AG04449 (cell line): ENCODE measurements around the gene ELOVL5.

ENCODE experiments used
- CTCF ChIA-PET: fragments of 350-600 bp; formaldehyde crosslinking; extraction: SDS; loops from one replicate; lab custom pipeline; 2021; ENCODE audit warnings: antibody characterized with exemption; lab: Yijun Ruan, JAX
- POLR2A ChIA-PET: fragments of 400-600, 350-600 bp; formaldehyde crosslinking; extraction: SDS; loops from one replicate; lab custom pipeline; 2020; ENCODE audit warnings: antibody characterized with exemption, inconsistent platforms; lab: Yijun Ruan, JAX
- DNase-seq: peaks from one replicate; pipeline ENCODE4 v3.0.0-alpha.2; 2010; ENCODE audit warnings: low read depth, low spot score
- H3K4me3 ChIP-seq: 2 replicates; pipeline ENCODE4 v1.5.1; 2011; ENCODE audit warnings: low read depth, mild to moderate bottlenecking, control low read depth, low read length
- TF ChIP-seq, protein P1 (sequence below): IDR thresholded peaks from one replicate; pipeline ENCODE4 v1.5.1; 2011; ENCODE audit warnings: mild to moderate bottlenecking, moderate library complexity, low read length, control low read depth, inconsistent platforms; ENCODE audit not compliant: insufficient read depth; ENCODE audit errors: missing control alignments

Gene ELOVL5

DNA sequence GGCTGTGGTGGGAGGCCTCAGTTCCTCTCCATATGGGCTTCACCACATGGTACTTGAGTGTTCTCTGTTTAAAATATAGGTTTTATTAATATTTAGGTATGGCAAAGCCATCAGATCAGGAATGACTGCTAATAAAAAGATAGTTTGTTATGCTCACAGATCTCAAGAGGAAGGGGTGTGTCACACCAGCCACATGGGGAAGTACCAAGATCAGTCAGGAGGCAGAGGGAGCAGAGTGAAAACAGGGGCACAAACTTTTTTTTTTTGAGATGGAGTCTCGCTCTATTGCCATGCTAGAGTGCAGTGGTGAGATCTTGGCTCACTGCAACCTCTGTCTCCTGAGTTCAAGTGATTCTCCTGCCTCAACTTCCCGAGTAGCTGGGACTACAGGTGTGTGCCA is 108.0 kb downstream of the ELOVL5 start:
- no peak overlapping the region for H3K4me3 ChIP-seq
- ChIA-PET CTCF (no interaction called here), POLR2A (no interaction called here)
- TF ChIP-seq, protein P1, sequence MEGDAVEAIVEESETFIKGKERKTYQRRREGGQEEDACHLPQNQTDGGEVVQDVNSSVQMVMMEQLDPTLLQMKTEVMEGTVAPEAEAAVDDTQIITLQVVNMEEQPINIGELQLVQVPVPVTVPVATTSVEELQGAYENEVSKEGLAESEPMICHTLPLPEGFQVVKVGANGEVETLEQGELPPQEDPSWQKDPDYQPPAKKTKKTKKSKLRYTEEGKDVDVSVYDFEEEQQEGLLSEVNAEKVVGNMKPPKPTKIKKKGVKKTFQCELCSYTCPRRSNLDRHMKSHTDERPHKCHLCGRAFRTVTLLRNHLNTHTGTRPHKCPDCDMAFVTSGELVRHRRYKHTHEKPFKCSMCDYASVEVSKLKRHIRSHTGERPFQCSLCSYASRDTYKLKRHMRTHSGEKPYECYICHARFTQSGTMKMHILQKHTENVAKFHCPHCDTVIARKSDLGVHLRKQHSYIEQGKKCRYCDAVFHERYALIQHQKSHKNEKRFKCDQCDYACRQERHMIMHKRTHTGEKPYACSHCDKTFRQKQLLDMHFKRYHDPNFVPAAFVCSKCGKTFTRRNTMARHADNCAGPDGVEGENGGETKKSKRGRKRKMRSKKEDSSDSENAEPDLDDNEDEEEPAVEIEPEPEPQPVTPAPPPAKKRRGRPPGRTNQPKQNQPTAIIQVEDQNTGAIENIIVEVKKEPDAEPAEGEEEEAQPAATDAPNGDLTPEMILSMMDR = no peak
- no peak for DNase-seq

- no peak overlapping the region for H3K4me3 ChIP-seq
- ChIA-PET CTCF (no interaction called here), POLR2A (no interaction called here)
- TF ChIP-seq, protein P1 = no peak
- DNase-seq = no peak
Observed at GRCh38 chr6:53240139-53240538, 108.6 kb downstream of the ELOVL5 start.

- no peak for DNase-seq
- H3K4me3 ChIP-seq = no peak overlapping the region
- TF ChIP-seq, protein P1 = no peak
- ChIA-PET CTCF (no interaction called here), POLR2A (no interaction called here)
Observed at GRCh38 chr6:53239526-53239925, 109.2 kb downstream of the ELOVL5 start.

DNA sequence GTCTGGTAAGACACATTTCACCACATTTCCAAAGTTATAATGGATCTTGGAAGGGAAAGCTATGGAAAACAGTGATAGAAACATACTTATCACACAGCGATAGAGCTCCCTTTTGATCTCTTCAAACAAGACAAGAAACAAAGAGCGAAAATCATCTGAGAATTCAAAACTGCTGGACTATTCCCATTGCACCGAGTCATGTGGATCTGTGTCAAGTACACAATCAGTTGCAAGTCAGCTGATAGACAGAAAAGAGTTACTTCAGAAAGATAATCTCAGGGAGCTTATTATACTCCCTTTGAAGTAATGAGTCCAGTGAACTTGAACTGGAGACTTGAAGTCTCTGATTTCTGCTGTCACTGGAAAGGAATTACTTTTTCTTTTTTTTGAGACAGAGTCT is 110.4 kb downstream of the ELOVL5 start:
- POLR2A ChIA-PET = no interaction called here
- CTCF ChIA-PET = no interaction called here
- TF ChIP-seq, protein P1 = no peak

DNA sequence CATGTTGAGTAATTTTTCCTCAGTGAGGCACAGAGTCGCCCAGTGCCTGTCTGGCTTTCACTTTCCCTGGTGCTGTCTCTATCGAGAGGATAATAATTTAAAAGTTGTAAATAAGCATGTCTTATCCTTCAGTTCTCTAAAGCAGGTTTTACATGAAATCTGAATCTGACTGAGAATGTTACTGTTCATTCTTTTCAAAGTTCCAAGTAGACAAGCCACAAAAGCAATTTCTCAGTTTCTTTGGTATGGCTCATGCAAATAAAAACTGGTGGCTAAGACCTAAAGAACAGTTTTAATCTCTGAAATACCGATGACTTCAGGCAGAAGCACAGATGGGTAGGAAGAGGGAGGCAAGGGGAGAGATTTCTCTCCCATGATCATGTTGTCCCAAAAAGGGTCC is 112.5 kb downstream of the ELOVL5 start:
- no peak for DNase-seq
- POLR2A ChIA-PET = no interaction called here
- no peak overlapping the region for H3K4me3 ChIP-seq
- TF ChIP-seq, protein P1 = no peak
- CTCF ChIA-PET = no interaction called here

More for the DNA sequence above, 110.4 kb downstream of the ELOVL5 start:
- H3K4me3 ChIP-seq = no peak overlapping the region
- no peak for DNase-seq

GRCh38 chr6:53235508-53235907 is 113.2 kb downstream of the ELOVL5 start:
- POLR2A ChIA-PET = no interaction called here
- CTCF ChIA-PET = no interaction called here
- no peak for DNase-seq
- TF ChIP-seq, protein P1 = no peak
- H3K4me3 ChIP-seq = no peak overlapping the region
